ENCODE data around the gene CR1.

- TF ChIP-seq CTCF (IDR thresholded peaks at IDR 0.05) = no peak
- TF ChIP-seq POLR2A (IDR thresholded peaks at IDR 0.05) = no peak
These were observed 131.5 kb downstream of the CR1 start for GRCh38 chr1:207627496-207627895.
